SK-N-SH treated with all-trans-retinoic acid at 6 μM for 48 hours (cell line): ENCODE measurements around the gene ATP1A3.

ENCODE experiments used
- ATAC-seq: fragments of 200-7000 bp; cut with Tn5 transposase; 3 replicates; pipeline ENCODE4 v1.9.1; 2020; ENCODE audit warnings: mild to moderate bottlenecking, moderate library complexity
- BACH2 ChIP-seq: fragments of 250-450 bp; sonication (Bioruptor Pico); IDR thresholded peaks from 2 replicates; pipeline ENCODE4 v1.9.0; 2021; ENCODE audit warnings: mild to moderate bottlenecking, borderline replicate concordance
- CREB5 ChIP-seq: fragments of 250-450 bp; sonication (Bioruptor Pico); IDR thresholded peaks from 2 replicates; pipeline ENCODE4 v1.5.1; 2020; ENCODE audit warnings: low read depth, mild to moderate bottlenecking, moderate library complexity
- CSDC2 ChIP-seq: fragments of 250-450 bp; sonication (Bioruptor Pico); IDR thresholded peaks from 2 replicates; pipeline ENCODE4 v1.5.0; 2020; ENCODE audit warnings: mild to moderate bottlenecking, moderate library complexity
- CSRNP3 ChIP-seq: fragments of 250-450 bp; sonication (Bioruptor Pico); IDR thresholded peaks from 2 replicates; pipeline ENCODE4 v1.5.1; 2021; ENCODE audit warnings: mild to moderate bottlenecking, moderate library complexity
- GLIS3 ChIP-seq: fragments of 250-450 bp; sonication (Bioruptor Pico); IDR thresholded peaks from 2 replicates; pipeline ENCODE4 v1.5.0; 2020; ENCODE audit warnings: mild to moderate bottlenecking, moderate library complexity
- ISL1 ChIP-seq: fragments of 250-450 bp; sonication (Bioruptor Pico); IDR thresholded peaks from 2 replicates; pipeline ENCODE4 v2.1.2; 2022; ENCODE audit warnings: mild to moderate bottlenecking, moderate library complexity
- OSR1 ChIP-seq: fragments of 250-450 bp; sonication (Bioruptor Pico); IDR thresholded peaks from 2 replicates; pipeline ENCODE4 v1.8.0; 2022; ENCODE audit warnings: moderate library complexity, mild to moderate bottlenecking, inconsistent platforms
- PATZ1 ChIP-seq: fragments of 250-450 bp; sonication (Bioruptor Pico); IDR thresholded peaks from 2 replicates; pipeline ENCODE4 v1.8.0; 2020; ENCODE audit warnings: mild to moderate bottlenecking, moderate library complexity, borderline replicate concordance
- POU6F1 ChIP-seq: fragments of 250-450 bp; sonication (Bioruptor Pico); IDR thresholded peaks from 2 replicates; pipeline ENCODE4 v1.8.0; 2021; ENCODE audit warnings: low read depth, mild to moderate bottlenecking, moderate library complexity, borderline replicate concordance
- PPARA ChIP-seq: fragments of 250-450 bp; sonication (Bioruptor Pico); IDR thresholded peaks from 2 replicates; pipeline ENCODE4 v1.5.0; 2020; ENCODE audit warnings: mild to moderate bottlenecking, borderline replicate concordance
- RARB ChIP-seq: fragments of 250-450 bp; sonication (Bioruptor Pico); IDR thresholded peaks from 2 replicates; pipeline ENCODE4 v1.8.0; 2021; ENCODE audit warnings: mild to moderate bottlenecking, moderate library complexity
- SNAI2 ChIP-seq: fragments of 250-450 bp; sonication (Bioruptor Pico); IDR thresholded peaks from 2 replicates; pipeline ENCODE4 v1.5.0; 2020; ENCODE audit warnings: mild to moderate bottlenecking, moderate library complexity
- TCF4 ChIP-seq: fragments of 250-450 bp; sonication (Bioruptor Pico); IDR thresholded peaks from 2 replicates; pipeline ENCODE4 v1.8.0; 2021; ENCODE audit warnings: mild to moderate bottlenecking, moderate library complexity, borderline replicate concordance
- TOX ChIP-seq: fragments of 250-450 bp; sonication (Bioruptor Pico); IDR thresholded peaks from 2 replicates; pipeline ENCODE4 v1.8.0; 2021; ENCODE audit warnings: mild to moderate bottlenecking, moderate library complexity, borderline replicate concordance
- TSHZ2 ChIP-seq: fragments of 250-450 bp; sonication (Bioruptor Pico); IDR thresholded peaks from 2 replicates; pipeline ENCODE4 v1.5.0; 2020; ENCODE audit warnings: mild to moderate bottlenecking, moderate library complexity
- ZFP3 ChIP-seq: fragments of 250-450 bp; sonication (Bioruptor Pico); IDR thresholded peaks from 2 replicates; pipeline ENCODE4 v1.5.0; 2020; ENCODE audit warnings: mild to moderate bottlenecking, moderate library complexity
- ZFP30 ChIP-seq: fragments of 450-650 bp; formaldehyde crosslinking; IDR thresholded peaks from 2 replicates; pipeline ENCODE4 v1.5.0; 2022; ENCODE audit warnings: mild to moderate bottlenecking, moderate library complexity
- ZNF565 ChIP-seq: fragments of 450-650 bp; formaldehyde crosslinking; conservative IDR thresholded peaks from 2 replicates; pipeline ENCODE4 v1.5.0; 2020; ENCODE audit warnings: low read depth, mild to moderate bottlenecking, moderate library complexity
- ZNF70 ChIP-seq: fragments of 450-650 bp; formaldehyde crosslinking; IDR thresholded peaks from 2 replicates; pipeline ENCODE4 v1.5.0; 2020; ENCODE audit warnings: mild to moderate bottlenecking, moderate library complexity
- ZNF8 ChIP-seq: fragments of 450-650 bp; formaldehyde crosslinking; IDR thresholded peaks from 2 replicates; pipeline ENCODE4 v1.5.0; 2020; ENCODE audit warnings: mild to moderate bottlenecking, moderate library complexity

The ATP1A3 gene

GRCh38 chr19:41984961-41985360 is 9.1 kb downstream of the ATP1A3 start:
- no peak for ATAC-seq
- TF ChIP-seq ISL1 (no peak), CSDC2 (CRISPR knock-in tag) (no peak), BACH2 (CRISPR knock-in tag) (no peak), ZNF565 (no peak), ZNF8 (no peak), CSRNP3 (CRISPR knock-in tag) (no peak), ZFP3 (CRISPR knock-in tag) (no peak), ZFP30 (CRISPR knock-in tag) (no peak), OSR1 (CRISPR knock-in tag) (no peak), SNAI2 (CRISPR knock-in tag) (no peak), TOX (CRISPR knock-in tag) (no peak), PPARA (no peak)
- TF ChIP-seq, all 23 proteins: peak for 0

- ATAC-seq: no peak
Observed at GRCh38 chr19:41981724-41982123, 12.3 kb downstream of the ATP1A3 start.

GRCh38 chr19:41978470-41978869 is 15.6 kb downstream of the ATP1A3 start:
- no peak for ATAC-seq
- TF ChIP-seq CSRNP3 (CRISPR knock-in tag): no peak

More at GRCh38 chr19:41981724-41982123, 12.3 kb downstream of the ATP1A3 start:
- TF ChIP-seq ISL1: no peak
- no peak for TF ChIP-seq CSDC2 (CRISPR knock-in tag)
- no peak for TF ChIP-seq ZNF565
- TF ChIP-seq BACH2 (CRISPR knock-in tag): no peak
- no peak for TF ChIP-seq ZNF70 (CRISPR knock-in tag)
- no peak for TF ChIP-seq ZNF8
- no peak for TF ChIP-seq ZFP3 (CRISPR knock-in tag)
- TF ChIP-seq PPARA: no peak
- no peak for TF ChIP-seq PATZ1 (CRISPR knock-in tag)
- no peak for TF ChIP-seq GLIS3 (CRISPR knock-in tag)
- TF ChIP-seq TSHZ2 (CRISPR knock-in tag): no peak

- TF ChIP-seq BACH2 (CRISPR knock-in tag) (no peak), CSDC2 (CRISPR knock-in tag) (no peak), TOX (CRISPR knock-in tag) (no peak), TCF4 (no peak), OSR1 (CRISPR knock-in tag) (no peak), PPARA (no peak), CSRNP3 (CRISPR knock-in tag) (no peak), RARB (CRISPR knock-in tag) (no peak), PATZ1 (CRISPR knock-in tag) (no peak), ZNF70 (CRISPR knock-in tag) (no peak), ZFP3 (CRISPR knock-in tag) (no peak), CREB5 (CRISPR knock-in tag) (no peak), POU6F1 (CRISPR knock-in tag) (no peak), GLIS3 (CRISPR knock-in tag) (no peak)
- no peak for ATAC-seq
Observed at GRCh38 chr19:41977916-41978315, 16.1 kb downstream of the ATP1A3 start.
